Measurements from ENCODE around the gene HERC2.

The HERC2 gene

GRCh38 chr15:28093752-28094535 is 228.0 kb downstream of the HERC2 start:
- no peak for DNase-seq

GRCh38 chr15:28091313-28091712 is 230.7 kb downstream of the HERC2 start:
- no peak for DNase-seq

- DNase-seq = peak; percentile 60
Measured at GRCh38 chr15:28086175-28086703, 235.7 kb downstream of the HERC2 start.

GRCh38 chr15:28085489-28086174 is 236.3 kb downstream of the HERC2 start:
- no peak for DNase-seq

GRCh38 chr15:28084547-28084946 is 237.4 kb downstream of the HERC2 start:
- no peak for DNase-seq

GRCh38 chr15:28082891-28083684 is 238.9 kb downstream of the HERC2 start:
- DNase-seq = no peak

- DNase-seq = no peak
Measured at GRCh38 chr15:28081594-28081993, 240.4 kb downstream of the HERC2 start.

GRCh38 chr15:28080386-28080785 is 241.6 kb downstream of the HERC2 start:
- DNase-seq = no peak

- no peak for DNase-seq
Measured at GRCh38 chr15:28079313-28079969, 242.5 kb downstream of the HERC2 start.

- DNase-seq = no peak
Measured at GRCh38 chr15:28078191-28078719, 243.7 kb downstream of the HERC2 start.

GRCh38 chr15:28075573-28075972 is 246.4 kb downstream of the HERC2 start:
- DNase-seq = no peak

- DNase-seq = no peak
Measured at GRCh38 chr15:28068930-28069329, 253.0 kb downstream of the HERC2 start.

GRCh38 chr15:28066231-28066630 is 255.7 kb downstream of the HERC2 start:
- no peak for DNase-seq

Measured in CD4-positive, alpha-beta T cell treated with Interleukin-17A for 1 hour (primary cell).